Uterus (tissue), 2 donors: ENCODE measurements around the gene ITGAV.

Experiments used
- CTCF ChIP-seq, 4 experiments: fragments of 200-600 bp in 2 of 4; fragments of 450-650 bp in 2 of 4; sonication (generic) in 2 of 4; IDR thresholded peaks; one replicate each; pipeline ENCODE4 v1.5.1; 2016 to 2019; ENCODE audit warnings: antibody characterized with exemption in 4 of 4, mild to moderate bottlenecking in 2 of 4, moderate library complexity in 1 of 4
- POLR2A ChIP-seq, 2 donors: fragments of 450-650 bp; IDR thresholded peaks; one replicate each; pipeline ENCODE4 v1.6.1; 2016; ENCODE audit warnings: antibody characterized with exemption in 2 of 2, mild to moderate bottlenecking in 1 of 2, moderate library complexity in 1 of 2

- TF ChIP-seq CTCF (IDR thresholded peaks at IDR 0.05) (no peak), POLR2A (IDR thresholded peaks at IDR 0.05) (no peak)
These were observed 134.9 kb downstream of the ITGAV start for GRCh38 chr2:186724736-186725135.
